Measurements from ENCODE around the gene ANP32B.

DNA sequence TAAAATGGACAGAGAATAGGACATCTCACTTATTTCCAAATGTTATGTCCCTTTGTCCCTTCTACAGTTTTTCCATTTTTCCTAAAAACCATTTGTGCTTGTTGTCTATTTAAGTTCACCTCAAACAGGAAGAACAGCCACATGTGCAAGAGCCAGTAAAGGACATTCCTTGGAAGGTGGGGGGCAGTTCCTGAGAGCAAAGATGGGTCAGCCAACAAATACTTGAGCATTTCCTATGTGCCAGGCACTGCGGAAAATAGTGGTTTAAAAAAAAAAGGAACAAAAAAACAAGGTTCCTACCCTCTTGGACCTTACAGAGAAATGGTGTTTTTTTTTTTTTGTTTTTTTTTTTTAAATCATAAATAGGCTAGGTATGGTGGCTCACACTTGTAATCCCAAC is 26.8 kb downstream of the ANP32B start:
- TF ChIP-seq POLR2A (IDR thresholded peaks at IDR 0.05), result no peak
- TF ChIP-seq, protein P1, sequence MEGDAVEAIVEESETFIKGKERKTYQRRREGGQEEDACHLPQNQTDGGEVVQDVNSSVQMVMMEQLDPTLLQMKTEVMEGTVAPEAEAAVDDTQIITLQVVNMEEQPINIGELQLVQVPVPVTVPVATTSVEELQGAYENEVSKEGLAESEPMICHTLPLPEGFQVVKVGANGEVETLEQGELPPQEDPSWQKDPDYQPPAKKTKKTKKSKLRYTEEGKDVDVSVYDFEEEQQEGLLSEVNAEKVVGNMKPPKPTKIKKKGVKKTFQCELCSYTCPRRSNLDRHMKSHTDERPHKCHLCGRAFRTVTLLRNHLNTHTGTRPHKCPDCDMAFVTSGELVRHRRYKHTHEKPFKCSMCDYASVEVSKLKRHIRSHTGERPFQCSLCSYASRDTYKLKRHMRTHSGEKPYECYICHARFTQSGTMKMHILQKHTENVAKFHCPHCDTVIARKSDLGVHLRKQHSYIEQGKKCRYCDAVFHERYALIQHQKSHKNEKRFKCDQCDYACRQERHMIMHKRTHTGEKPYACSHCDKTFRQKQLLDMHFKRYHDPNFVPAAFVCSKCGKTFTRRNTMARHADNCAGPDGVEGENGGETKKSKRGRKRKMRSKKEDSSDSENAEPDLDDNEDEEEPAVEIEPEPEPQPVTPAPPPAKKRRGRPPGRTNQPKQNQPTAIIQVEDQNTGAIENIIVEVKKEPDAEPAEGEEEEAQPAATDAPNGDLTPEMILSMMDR (IDR thresholded peaks at IDR 0.05 in 4 of 5, conservative IDR thresholded peaks at IDR 0.05 in 1 of 5), result no peak

Data from gastrocnemius medialis (tissue), 4 donors.